RWPE2 (cell line): Measurements from ENCODE around the gene TRAT1.

Experiments used
- ATAC-seq: fragments of 200-7000 bp; cut with Tn5 transposase; 3 replicates; pipeline ENCODE4 v1.9.1; 2021; ENCODE audit warnings: low read depth
- DNase-seq: peaks from one replicate; pipeline ENCODE4 v3.0.0-alpha.2; 2020; ENCODE audit warnings: low spot score
- H3K27ac ChIP-seq: fragments of 450-650 bp; 2 replicates; pipeline ENCODE4 v1.5.1; 2017; ENCODE audit warnings: mild to moderate bottlenecking; ENCODE audit not compliant: poor library complexity, severe bottlenecking
- H3K27me3 ChIP-seq: fragments of 250-450 bp; sonication (Bioruptor Pico); 2 replicates; pipeline ENCODE4 v1.5.1; 2021; ENCODE audit warnings: mild to moderate bottlenecking, moderate library complexity; ENCODE audit not compliant: insufficient read depth, poor library complexity, severe bottlenecking
- H3K36me3 ChIP-seq: fragments of 250-450 bp; sonication (Bioruptor Pico); 2 replicates; pipeline ENCODE4 v1.5.1; 2020; ENCODE audit warnings: low read depth, mild to moderate bottlenecking, moderate library complexity
- H3K4me1 ChIP-seq: fragments of 250-450 bp; sonication (Bioruptor Pico); 2 replicates; pipeline ENCODE4 v1.5.1; 2021; ENCODE audit warnings: mild to moderate bottlenecking, moderate library complexity; ENCODE audit not compliant: insufficient read depth, poor library complexity, severe bottlenecking
- H3K4me3 ChIP-seq: fragments of 250-450 bp; sonication (Bioruptor Pico); 2 replicates; pipeline ENCODE4 v1.5.1; 2021; ENCODE audit warnings: mild to moderate bottlenecking, moderate library complexity; ENCODE audit not compliant: severe bottlenecking
- H3K9me3 ChIP-seq: fragments of 250-450 bp; sonication (Bioruptor Pico); 2 replicates; pipeline ENCODE4 v1.5.1; 2021; ENCODE audit warnings: mild to moderate bottlenecking, moderate library complexity; ENCODE audit not compliant: severe bottlenecking
- CTCF ChIP-seq: fragments of 450-650 bp; IDR thresholded peaks from one replicate; pipeline ENCODE4 v1.5.1; 2017; ENCODE audit warnings: mild to moderate bottlenecking, moderate library complexity; ENCODE audit not compliant: poor library complexity, severe bottlenecking

TRAT1 gene

GRCh38 chr3:108887777-108888176, 65.2 kb downstream of the TRAT1 start:
- Histone ChIP-seq H3K4me3 (no peak overlapping the region), H3K9me3 (no peaks in the 10 kb centered on the region), H3K36me3 (no peaks in the 10 kb centered on the region), H3K4me1 (no peaks in the 10 kb centered on the region), H3K27ac (no peak overlapping the region), H3K27me3 (no peaks in the 10 kb centered on the region)
- DNase-seq (no peak), ATAC-seq (no peak)
- TF ChIP-seq CTCF, result no peak

- H3K9me3 ChIP-seq, result no peaks in the 10 kb centered on the region
- no peak overlapping the region for H3K4me3 ChIP-seq
- H3K36me3 ChIP-seq, result no peaks in the 10 kb centered on the region
- TF ChIP-seq CTCF, result no peak
- no peaks in the 10 kb centered on the region for H3K4me1 ChIP-seq
- DNase-seq (no peak), ATAC-seq (no peak)
- no peak overlapping the region for H3K27ac ChIP-seq
- H3K27me3 ChIP-seq, result peaks cover 3% of the 10 kb centered on the region
Observed at GRCh38 chr3:108891833-108892232, 69.2 kb downstream of the TRAT1 start.

GRCh38 chr3:108894981-108895380, 72.4 kb downstream of the TRAT1 start:
- H3K4me3 ChIP-seq, result no peak overlapping the region
- ATAC-seq (no peak), DNase-seq (no peak)
- H3K4me1 ChIP-seq, result no peaks in the 10 kb centered on the region
- H3K27me3 ChIP-seq, result peaks cover 3% of the 10 kb centered on the region
- no peak overlapping the region for H3K27ac ChIP-seq
- H3K36me3 ChIP-seq, result no peaks in the 10 kb centered on the region
- no peaks in the 10 kb centered on the region for H3K9me3 ChIP-seq
- no peak for TF ChIP-seq CTCF

- no peaks in the 10 kb centered on the region for H3K4me1 ChIP-seq
- ATAC-seq (no peak), DNase-seq (no peak)
- no peak overlapping the region for H3K27ac ChIP-seq
- peaks cover 3% of the 10 kb centered on the region for H3K27me3 ChIP-seq
- H3K9me3 ChIP-seq, result no peaks in the 10 kb centered on the region
- no peaks in the 10 kb centered on the region for H3K36me3 ChIP-seq
- TF ChIP-seq CTCF, result no peak
- no peak overlapping the region for H3K4me3 ChIP-seq
Observed at GRCh38 chr3:108897883-108898282, 75.3 kb downstream of the TRAT1 start.

GRCh38 chr3:108899530-108899929, 76.9 kb downstream of the TRAT1 start:
- Histone ChIP-seq H3K9me3 (no peaks in the 10 kb centered on the region), H3K27ac (no peak overlapping the region), H3K36me3 (no peaks in the 10 kb centered on the region), H3K27me3 (no peaks in the 10 kb centered on the region), H3K4me3 (no peak overlapping the region), H3K4me1 (no peaks in the 10 kb centered on the region)
- DNase-seq, result no peak
- no peak for ATAC-seq
- TF ChIP-seq CTCF, result no peak
